ENCODE measurements around the gene PRR35. TPM values are rescaled to one million over a fixed set of nuclear protein-coding genes. Genes with fewer than 3 reads are reported as not detected.

Gene PRR35
- total RNA-seq, 2 experiments from 2014 or later, result not detected

- no peak overlapping the region for H3K4me3 Mint-ChIP-seq
- H3K4me3 ChIP-seq (ENCODE audit: low read length), result no peak overlapping the region
- no peaks in the 10 kb centered on the region for H3K4me1 Mint-ChIP-seq (ENCODE audit: low read depth)
- ChIA-PET POLR2A (no interaction called here), CTCF (interaction anchor here (0.6 kb wide), 1 partner anchor 1794 kb away, joined by 3 read pairs; no protein-coding TSS in a partner anchor)
- no peaks in the 10 kb centered on the region for H3K27me3 ChIP-seq (ENCODE audit: control insufficient read depth in 1 of 2, insufficient read depth in 2 of 2, low read length in 2 of 2)
- H3K4me1 ChIP-seq (ENCODE audit: insufficient read depth, low read length), result no peaks in the 10 kb centered on the region
- H3K9me3 Mint-ChIP-seq, result no peaks in the 10 kb centered on the region
- H3K36me3 Mint-ChIP-seq (ENCODE audit: low read depth), result peaks cover 5% of the 10 kb centered on the region
- DNase-seq, result no peak
- ATAC-seq (ENCODE audit: poor library complexity), result no peak
- no peaks in the 10 kb centered on the region for H3K27me3 Mint-ChIP-seq
- H3K27ac Mint-ChIP-seq, result no peak overlapping the region
- H3K36me3 ChIP-seq (ENCODE audit: insufficient read depth, low read length), result peaks cover 4% of the 10 kb centered on the region
- no peak overlapping the region for H3K27ac ChIP-seq (ENCODE audit: low read depth in 1 of 2, low read length in 2 of 2)
- intact Hi-C loops (cut with DNase I, micrococcal nuclease), result no loop called here
- H3K9me3 ChIP-seq (ENCODE audit: control insufficient read depth in 1 of 2, insufficient read depth in 1 of 2, low read length in 2 of 2), result no peaks in the 10 kb centered on the region
- TF ChIP-seq CTCF (IDR thresholded peaks at IDR 0.05), result no peak
These were observed 41.3 kb upstream of the PRR35 start for GRCh38 chr16:518858-519257.

DNA sequence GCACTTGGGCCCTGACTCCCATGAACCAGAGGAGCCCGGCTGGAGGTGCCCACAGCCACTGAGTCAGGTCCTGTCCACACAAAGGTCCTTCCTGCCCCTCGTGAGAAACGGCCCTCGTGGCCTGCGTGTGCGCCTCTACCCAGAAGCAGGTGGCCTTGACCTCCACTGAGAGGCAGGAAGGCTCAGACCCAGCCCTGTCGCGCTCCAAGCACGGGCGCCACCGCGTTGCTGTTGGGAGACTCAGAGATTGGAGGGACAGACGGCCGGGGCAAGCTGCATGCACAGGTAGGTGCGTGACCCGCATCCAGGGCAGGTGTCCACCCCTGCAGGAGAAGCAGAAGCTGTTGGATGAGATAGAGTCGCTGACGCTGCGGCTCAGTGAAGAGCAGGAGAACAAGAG, 40.8 kb upstream of the PRR35 start:
- intact Hi-C loops (cut with DNase I, micrococcal nuclease), result no loop called here
- POLR2A ChIA-PET, result no interaction called here
- ATAC-seq (ENCODE audit: poor library complexity), result no peak
- no peak for DNase-seq
- Histone ChIP-seq H3K27me3 (ENCODE audit: control insufficient read depth in 1 of 2, insufficient read depth in 2 of 2, low read length in 2 of 2) (no peaks in the 10 kb centered on the region), H3K36me3 (ENCODE audit: insufficient read depth, low read length) (peaks cover 4% of the 10 kb centered on the region), H3K4me3 (ENCODE audit: low read length) (no peak overlapping the region), H3K4me1 (ENCODE audit: insufficient read depth, low read length) (no peaks in the 10 kb centered on the region), H3K9me3 (ENCODE audit: control insufficient read depth in 1 of 2, insufficient read depth in 1 of 2, low read length in 2 of 2) (no peaks in the 10 kb centered on the region), H3K27ac (ENCODE audit: low read depth in 1 of 2, low read length in 2 of 2) (no peak overlapping the region)
- no peak overlapping the region for H3K27ac Mint-ChIP-seq
- no peak overlapping the region for H3K4me3 Mint-ChIP-seq
- peaks cover 2% of the 10 kb centered on the region for H3K36me3 Mint-ChIP-seq (ENCODE audit: low read depth)
- H3K4me1 Mint-ChIP-seq (ENCODE audit: low read depth), result no peaks in the 10 kb centered on the region
- H3K9me3 Mint-ChIP-seq, result no peaks in the 10 kb centered on the region
- CTCF ChIA-PET, result no interaction called here
- TF ChIP-seq CTCF (IDR thresholded peaks at IDR 0.05), result no peak
- no peaks in the 10 kb centered on the region for H3K27me3 Mint-ChIP-seq

- Histone ChIP-seq H3K27ac (ENCODE audit: low read depth in 1 of 2, low read length in 2 of 2) (no peak overlapping the region), H3K9me3 (ENCODE audit: control insufficient read depth in 1 of 2, insufficient read depth in 1 of 2, low read length in 2 of 2) (no peaks in the 10 kb centered on the region), H3K4me1 (ENCODE audit: insufficient read depth, low read length) (peaks cover 1% of the 10 kb centered on the region), H3K27me3 (ENCODE audit: control insufficient read depth in 1 of 2, insufficient read depth in 2 of 2, low read length in 2 of 2) (no peaks in the 10 kb centered on the region), H3K4me3 (ENCODE audit: low read length) (no peak overlapping the region), H3K36me3 (ENCODE audit: insufficient read depth, low read length) (peaks cover 4% of the 10 kb centered on the region)
- CTCF ChIA-PET, result no interaction called here
- Mint-ChIP-seq H3K36me3 (ENCODE audit: low read depth) (no peaks in the 10 kb centered on the region), H3K4me3 (no peak overlapping the region), H3K27me3 (no peaks in the 10 kb centered on the region), H3K4me1 (ENCODE audit: low read depth) (no peaks in the 10 kb centered on the region), H3K9me3 (no peaks in the 10 kb centered on the region), H3K27ac (no peak overlapping the region)
- POLR2A ChIA-PET, result no interaction called here
- ATAC-seq (ENCODE audit: poor library complexity) (no peak), DNase-seq (no peak)
- intact Hi-C loops (cut with DNase I, micrococcal nuclease), result no loop called here
- no peak for TF ChIP-seq CTCF (IDR thresholded peaks at IDR 0.05)
These were observed 40.1 kb upstream of the PRR35 start for GRCh38 chr16:519841-520687.

Measured in CD4-positive, alpha-beta T cell (primary cell).